GM21786 (cell line): Measurements from ENCODE around the gene FBXL4.

ENCODE experiments used
- ATAC-seq: cut with Tn5 transposase; IDR thresholded peaks from one replicate; pipeline ENCODE4 v1.9.1; 2021; ENCODE audit not compliant: unreplicated experiment

FBXL4 gene

DNA sequence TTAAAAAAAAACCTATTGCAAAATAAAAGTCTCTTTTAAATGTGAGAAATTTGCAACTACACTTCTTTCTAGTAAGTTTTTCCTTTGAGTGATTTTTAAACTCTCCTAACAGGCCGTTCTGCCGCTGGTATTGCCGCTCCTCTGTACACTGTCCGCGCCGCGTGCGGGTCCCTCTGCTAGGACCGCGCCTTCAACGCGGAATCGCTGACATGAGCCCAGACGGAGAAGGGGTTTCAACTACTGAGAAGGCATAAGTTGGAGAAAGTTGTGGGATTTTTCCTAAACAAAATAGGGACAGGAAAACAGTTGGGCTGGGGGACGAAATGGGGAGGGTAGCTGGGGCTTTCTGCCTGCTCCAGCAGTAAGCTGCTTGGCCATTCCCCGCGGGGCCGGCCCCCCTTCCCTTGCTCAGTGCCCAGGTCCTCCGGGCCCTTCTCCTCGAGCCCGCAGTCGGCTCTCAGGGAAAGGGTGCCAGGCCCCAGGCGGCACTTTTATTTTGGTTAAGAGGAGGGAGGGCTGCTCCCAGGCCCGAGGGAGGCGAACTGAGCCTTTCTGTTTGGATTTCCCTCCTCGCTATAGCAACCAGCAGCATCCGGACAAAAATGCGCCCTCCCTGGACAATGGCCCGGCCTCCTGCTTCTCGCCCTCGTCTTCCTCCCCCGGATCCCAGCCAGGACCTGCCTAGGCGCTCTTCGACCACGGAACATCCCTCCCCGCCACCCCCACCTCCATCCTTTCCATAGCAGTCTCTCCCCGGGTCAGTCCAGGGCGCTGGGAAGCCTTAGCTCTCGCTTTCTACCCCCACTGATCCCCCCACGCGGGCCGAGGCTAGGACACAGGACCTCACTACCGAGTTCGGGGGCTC lies 120.2 kb downstream of the FBXL4 start:
- no peak for ATAC-seq

GRCh38 chr6:98825600-98826230 lies 122.0 kb downstream of the FBXL4 start:
- no peak for ATAC-seq

DNA sequence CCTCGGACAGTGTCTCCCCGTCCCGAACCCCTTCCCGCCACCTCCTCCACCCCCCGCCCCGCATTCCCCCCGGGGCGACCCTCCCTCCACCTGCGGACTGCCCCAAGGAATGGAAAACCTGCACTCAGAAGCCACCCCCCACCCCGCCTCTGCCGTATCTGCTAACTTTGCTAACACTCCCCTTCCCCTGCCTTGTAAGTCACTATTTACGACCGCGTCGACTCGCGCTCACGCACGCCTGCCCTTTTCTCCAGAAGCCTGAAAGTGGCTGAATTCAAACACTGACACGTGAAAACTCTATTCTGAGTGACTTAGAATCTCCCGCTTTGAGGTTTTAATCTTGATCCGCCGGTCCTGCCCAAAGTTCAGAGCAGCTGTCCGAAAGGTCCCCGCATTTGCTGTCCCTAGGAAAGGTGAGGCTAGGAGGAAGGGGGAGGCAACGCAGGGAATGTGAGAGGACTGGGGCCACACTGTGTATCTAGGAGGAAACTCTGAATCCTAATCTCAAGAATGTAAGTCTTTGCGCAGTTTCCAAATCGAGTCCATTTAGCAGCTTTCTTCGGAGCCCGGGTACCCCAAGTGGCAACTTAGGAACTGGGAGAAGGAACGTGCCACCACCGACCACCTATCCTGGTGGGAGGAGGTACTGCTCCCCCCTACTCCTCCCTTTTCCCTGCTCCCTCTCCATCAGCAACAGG lies 122.7 kb downstream of the FBXL4 start:
- no peak for ATAC-seq

- ATAC-seq, result no peak
These were observed 123.4 kb downstream of the FBXL4 start for GRCh38 chr6:98824162-98824901.

- no peak for ATAC-seq
These were observed 124.2 kb downstream of the FBXL4 start for GRCh38 chr6:98823428-98824161.

- no peak for ATAC-seq
These were observed 125.9 kb downstream of the FBXL4 start for GRCh38 chr6:98821756-98822405.
